Amniotic epithelial cell (primary cell): Measurements from ENCODE around the gene TRIM3.

ENCODE experiments used
- DNase-seq: peaks from one replicate; pipeline ENCODE4 v3.0.0-alpha.2; 2010; ENCODE audit warnings: low read depth

TRIM3 gene

GRCh38 chr11:6480299-6480914 is 6.7 kb upstream of the TRIM3 start:
- no peak for DNase-seq

GRCh38 chr11:6476571-6476970 is 2.8 kb upstream of the TRIM3 start:
- no peak for DNase-seq

GRCh38 chr11:6475936-6476335 is 2.2 kb upstream of the TRIM3 start:
- DNase-seq = no peak

- no peak for DNase-seq
Measured at GRCh38 chr11:6474806-6475500, 1.2 kb upstream of the TRIM3 start.

- no peak for DNase-seq
Measured at GRCh38 chr11:6474413-6474792, 662 bp upstream of the TRIM3 start.

GRCh38 chr11:6472934-6473333 is 807 bp downstream of the TRIM3 start:
- DNase-seq = no peak

- no peak for DNase-seq
Measured at GRCh38 chr11:6469599-6469998, 4.1 kb downstream of the TRIM3 start.

- DNase-seq = peak; percentile 91
Measured at GRCh38 chr11:6468712-6469495, 4.8 kb downstream of the TRIM3 start.

GRCh38 chr11:6459099-6459450 is 14.7 kb downstream of the TRIM3 start:
- DNase-seq = no peak

- DNase-seq = no peak
Measured at GRCh38 chr11:6458352-6459098, 15.2 kb downstream of the TRIM3 start.

- no peak for DNase-seq
Measured at GRCh38 chr11:6457581-6458320, 16.0 kb downstream of the TRIM3 start.

- no peak for DNase-seq
Measured at GRCh38 chr11:6456361-6457073, 17.2 kb downstream of the TRIM3 start.

- DNase-seq = no peak
Measured at GRCh38 chr11:6455070-6455469, 18.7 kb downstream of the TRIM3 start.

GRCh38 chr11:6453152-6453551 is 20.6 kb downstream of the TRIM3 start:
- DNase-seq = no peak

GRCh38 chr11:6452219-6452618 is 21.5 kb downstream of the TRIM3 start:
- no peak for DNase-seq

GRCh38 chr11:6448574-6448973 is 25.2 kb downstream of the TRIM3 start:
- DNase-seq = no peak

GRCh38 chr11:6443269-6444003 is 30.3 kb downstream of the TRIM3 start:
- peak; percentile 44 for DNase-seq

GRCh38 chr11:6442441-6442840 is 31.3 kb downstream of the TRIM3 start:
- DNase-seq = no peak

- DNase-seq = no peak
Measured at GRCh38 chr11:6440906-6441358, 32.8 kb downstream of the TRIM3 start, which contains the start of gene HPX. TSS of gene HPX (minus strand) at chr11:6440987. CDS start at chr11:6440963, 24 bp downstream.

GRCh38 chr11:6438979-6439571 is 34.7 kb downstream of the TRIM3 start:
- DNase-seq = peak; percentile 58
